ENCODE data around the gene HOXA5. TPM values are rescaled to one million over a fixed set of nuclear protein-coding genes. Genes with fewer than 3 reads are reported as not detected.

Gene HOXA5
- total and polyA plus RNA-seq, 2 donors: 0.24 to 0.43 TPM

DNA sequence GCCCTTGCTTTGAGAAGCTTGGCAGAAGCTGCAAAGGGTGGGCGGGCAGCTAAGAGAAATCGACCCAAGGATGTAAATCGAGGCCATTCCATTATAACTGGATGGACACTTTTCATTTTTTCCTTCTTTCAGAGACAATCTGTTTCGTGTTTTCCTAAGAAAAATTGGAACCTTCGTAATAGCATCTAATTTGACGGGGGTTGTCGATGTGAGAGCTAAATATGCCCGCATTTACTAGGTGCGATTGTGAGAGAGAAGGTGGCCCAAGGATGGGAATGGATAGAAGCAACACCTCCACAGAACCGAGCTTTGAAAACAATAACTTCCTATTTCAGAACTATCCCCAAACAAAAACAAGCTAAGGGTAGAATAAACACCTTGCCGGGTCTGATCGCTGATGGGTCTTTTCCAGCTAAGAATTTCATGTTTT, 12.1 kb downstream of the HOXA5 start:
- H3K27ac ChIP-seq (ENCODE audit: low read depth in 1 of 2, low read length in 1 of 2): no peak overlapping the region
- no peaks in the 10 kb centered on the region for H3K36me3 ChIP-seq (ENCODE audit: control insufficient read depth in 2 of 2, insufficient read depth in 2 of 2, low read length in 1 of 2)
- H3K4me3 ChIP-seq (ENCODE audit: low read length in 2 of 2): peak overlapping the region; percentile 60 to 88
- peaks cover 0 to 7% of the 10 kb centered on the region in 2 donors for H3K9me3 ChIP-seq (ENCODE audit: control insufficient read depth in 2 of 2, insufficient read depth in 1 of 2, low read length in 1 of 2)
- peaks cover 5 to 16% of the 10 kb centered on the region in 2 donors for H3K4me1 ChIP-seq (ENCODE audit: control insufficient read depth in 2 of 2, insufficient read depth in 2 of 2, low read length in 2 of 2)
- H3K27me3 ChIP-seq (ENCODE audit: control insufficient read depth in 2 of 2, insufficient read depth in 1 of 2, low read length in 1 of 2): peaks cover 2 to 46% of the 10 kb centered on the region in 2 donors
- WGBS: 76% methylated on average over 12 of the region's 12 CpGs
- DNase-seq (ENCODE audit: low read depth in 6 of 9, low spot score in 9 of 9): no peak

DNA sequence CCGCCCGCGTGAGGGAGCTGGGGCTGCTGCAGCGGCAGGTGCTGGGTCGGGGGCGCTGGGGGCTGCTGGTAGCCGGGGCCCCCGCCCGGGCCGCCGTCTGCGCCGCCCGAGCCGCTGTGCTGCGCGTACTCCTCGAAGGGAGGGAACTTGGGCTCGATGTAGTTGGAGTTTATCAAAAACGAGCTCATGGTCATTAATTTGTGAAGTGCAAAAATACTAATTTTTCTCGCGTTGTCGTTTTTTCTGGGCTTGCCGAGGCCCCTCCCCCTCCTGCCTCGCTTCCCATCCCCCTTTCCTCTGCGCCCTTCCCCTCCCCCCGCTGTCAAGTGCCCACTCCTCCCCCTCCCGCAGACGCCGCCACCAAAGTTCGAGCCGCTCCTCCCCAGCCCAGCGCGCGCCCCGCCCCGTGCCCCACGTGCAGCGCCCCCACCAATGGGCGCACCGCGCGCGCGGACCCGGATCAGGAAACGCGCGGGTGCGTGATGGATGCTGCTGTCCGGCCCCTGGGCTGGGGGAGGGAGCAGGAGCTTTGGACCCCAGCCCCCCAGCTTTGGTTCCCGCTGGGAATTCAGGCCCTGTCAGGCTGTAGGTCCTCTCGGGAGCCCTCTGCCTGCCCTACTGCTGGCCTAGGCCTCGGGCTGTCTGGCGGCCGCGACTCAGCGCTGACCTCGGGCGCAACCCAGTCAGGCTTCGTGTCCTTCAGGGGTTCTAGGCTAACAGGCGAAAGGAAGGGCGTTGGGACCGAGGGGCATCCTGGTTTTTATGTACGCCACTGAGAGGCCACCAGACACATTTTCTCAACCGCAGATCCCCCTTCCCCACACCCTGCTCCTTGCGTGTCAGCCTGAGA, 12.7 kb downstream of the HOXA5 start, which contains the start of gene HOXA4:
Gene HOXA4 (minus strand): TSS at position 218 of the 850 bp plus-strand sequence. CDS start 24 bp downstream, at position 194.
- peaks cover 0 to 7% of the 10 kb centered on the region in 2 donors for H3K9me3 ChIP-seq (ENCODE audit: control insufficient read depth in 2 of 2, insufficient read depth in 1 of 2, low read length in 1 of 2)
- peaks cover 4 to 10% of the 10 kb centered on the region in 2 donors for H3K4me1 ChIP-seq (ENCODE audit: control insufficient read depth in 2 of 2, insufficient read depth in 2 of 2, low read length in 2 of 2)
- H3K27ac ChIP-seq (ENCODE audit: low read depth in 1 of 2, low read length in 1 of 2): peak within 1 kb of the TSS; percentile 56 to 76
- 38% methylated on average over 67 of the region's 67 CpGs for WGBS
- peak within 1 kb of the TSS; percentile 60 to 88 for H3K4me3 ChIP-seq (ENCODE audit: low read length in 2 of 2)
- peak; percentile 49 to 95 (median 87) for DNase-seq (ENCODE audit: low read depth in 6 of 9, low spot score in 9 of 9)
- H3K27me3 ChIP-seq (ENCODE audit: control insufficient read depth in 2 of 2, insufficient read depth in 1 of 2, low read length in 1 of 2): peaks cover 2 to 40% of the 10 kb centered on the region in 2 donors
- no peaks in the 10 kb centered on the region for H3K36me3 ChIP-seq (ENCODE audit: control insufficient read depth in 2 of 2, insufficient read depth in 2 of 2, low read length in 1 of 2)

DNA sequence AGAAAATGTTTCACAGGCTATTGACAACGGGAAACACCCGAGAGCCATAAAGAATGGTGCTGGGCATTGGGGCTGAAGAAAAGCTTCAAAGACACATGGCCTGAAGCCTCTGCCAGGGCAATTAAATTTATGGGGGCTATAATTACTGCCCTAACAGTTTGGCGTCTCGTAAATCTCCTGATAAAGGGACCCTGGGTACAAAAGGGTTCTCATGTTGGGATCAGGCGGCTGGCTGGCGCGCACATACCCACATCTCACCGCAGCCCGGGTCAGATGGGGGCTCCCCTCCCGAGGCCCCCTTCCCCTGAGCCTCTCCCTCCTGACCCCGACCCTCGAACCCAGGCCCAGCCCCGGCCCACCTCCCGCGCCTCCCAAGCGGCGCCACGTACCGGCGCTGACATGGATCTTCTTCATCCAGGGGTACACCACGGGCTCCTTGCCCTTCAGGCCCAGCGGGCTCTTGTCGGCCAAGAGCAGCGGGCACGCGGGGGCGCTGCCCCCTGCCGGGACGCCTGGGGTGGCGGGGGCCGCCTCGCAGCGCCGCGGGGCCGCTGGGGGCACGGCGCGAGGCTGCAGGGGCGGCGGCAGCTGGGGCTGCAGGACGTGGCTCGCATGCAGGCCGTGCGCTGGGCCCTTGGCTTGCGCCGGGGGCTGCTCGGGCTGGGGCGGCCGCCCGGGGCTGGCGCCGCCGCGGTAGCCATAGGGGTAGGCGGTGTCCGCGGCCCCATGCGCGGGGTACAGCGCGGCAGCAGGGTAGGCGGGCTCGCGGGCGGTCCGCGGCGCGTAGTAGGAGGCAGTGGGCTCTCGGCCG, 13.5 kb downstream of the HOXA5 start:
- Histone ChIP-seq H3K27ac (ENCODE audit: low read depth in 1 of 2, low read length in 1 of 2) (peak overlapping the region in 1 of 2 donors; percentile 72), H3K9me3 (ENCODE audit: control insufficient read depth in 2 of 2, insufficient read depth in 1 of 2, low read length in 1 of 2) (peaks cover 0 to 7% of the 10 kb centered on the region in 2 donors), H3K27me3 (ENCODE audit: control insufficient read depth in 2 of 2, insufficient read depth in 1 of 2, low read length in 1 of 2) (peaks cover 2 to 42% of the 10 kb centered on the region in 2 donors), H3K36me3 (ENCODE audit: control insufficient read depth in 2 of 2, insufficient read depth in 2 of 2, low read length in 1 of 2) (no peaks in the 10 kb centered on the region), H3K4me3 (ENCODE audit: low read length in 2 of 2) (peak overlapping the region; percentile 60 to 88), H3K4me1 (ENCODE audit: control insufficient read depth in 2 of 2, insufficient read depth in 2 of 2, low read length in 2 of 2) (peaks cover 0 to 12% of the 10 kb centered on the region in 2 donors)
- peak in 3 of 9 donors; percentile 39 to 56 (median 47) for DNase-seq (ENCODE audit: low read depth in 6 of 9, low spot score in 9 of 9)
- WGBS: 74% methylated on average over 72 of the region's 72 CpGs

DNA sequence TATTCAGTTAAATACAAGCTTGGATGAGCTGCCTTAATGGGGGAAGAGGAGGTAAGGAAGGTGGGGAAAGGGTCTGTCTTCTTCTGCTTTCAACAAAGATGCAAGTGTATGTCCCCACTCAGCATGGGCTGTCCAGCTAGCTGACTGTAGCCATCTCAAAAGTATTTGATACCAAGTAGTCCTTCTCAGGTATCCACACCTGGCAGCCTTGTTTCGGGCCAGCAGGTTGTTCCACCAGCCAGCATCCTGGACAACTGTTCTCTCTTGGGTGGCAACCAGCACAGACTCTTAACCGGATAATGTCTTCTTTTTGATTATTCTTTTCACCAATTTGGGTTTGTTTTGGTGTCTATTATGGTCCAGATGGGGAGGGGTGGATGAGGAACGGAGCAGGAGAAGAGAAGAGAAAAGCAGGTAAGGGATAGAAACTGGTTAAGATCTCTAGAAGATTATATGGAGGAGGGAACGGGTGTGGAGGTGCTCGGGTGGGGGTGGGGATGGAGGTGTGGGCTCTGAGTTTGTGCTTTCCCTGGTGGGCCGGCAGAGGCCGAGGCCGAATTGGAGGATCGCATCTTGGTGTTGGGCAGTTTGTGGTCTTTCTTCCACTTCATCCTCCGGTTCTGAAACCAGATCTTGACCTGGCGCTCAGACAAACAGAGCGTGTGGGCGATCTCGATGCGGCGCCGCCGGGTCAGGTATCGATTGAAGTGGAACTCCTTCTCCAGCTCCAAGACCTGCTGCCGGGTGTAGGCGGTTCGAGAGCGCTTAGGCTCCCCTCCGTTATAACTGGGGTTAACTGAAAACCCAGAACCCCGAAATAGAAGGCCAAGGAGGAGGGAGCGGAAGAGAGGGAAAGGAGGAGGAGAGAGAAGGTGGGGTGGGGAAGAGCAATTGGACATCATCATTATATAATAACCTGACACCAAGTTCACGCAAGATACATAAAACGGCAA, 14.4 kb downstream of the HOXA5 start:
- H3K4me1 ChIP-seq (ENCODE audit: control insufficient read depth in 2 of 2, insufficient read depth in 2 of 2, low read length in 2 of 2): peaks cover 0 to 12% of the 10 kb centered on the region in 2 donors

DNA sequence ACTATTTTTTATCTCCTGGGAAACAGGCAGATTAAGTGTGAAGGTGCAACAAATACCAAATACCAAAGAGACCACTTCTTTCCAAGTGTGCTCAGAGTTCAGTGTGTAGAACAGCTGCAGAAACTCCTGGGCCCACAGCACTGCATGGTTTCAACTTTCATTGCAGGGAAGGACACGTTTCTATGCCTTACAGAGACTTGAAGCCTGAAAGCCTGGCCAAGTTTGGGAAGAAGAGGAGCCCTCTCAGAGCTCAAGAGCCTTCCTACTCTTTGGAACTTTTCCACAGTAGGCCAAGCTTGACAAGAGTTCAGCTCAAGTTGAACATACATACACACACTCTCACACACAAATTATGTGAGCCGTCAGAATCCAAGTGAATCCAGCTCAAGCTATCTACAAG, 15.4 kb downstream of the HOXA5 start:
- peaks cover 0 to 42% of the 10 kb centered on the region in 2 donors for H3K27me3 ChIP-seq (ENCODE audit: control insufficient read depth in 2 of 2, insufficient read depth in 1 of 2, low read length in 1 of 2)
- no peaks in the 10 kb centered on the region for H3K36me3 ChIP-seq (ENCODE audit: control insufficient read depth in 2 of 2, insufficient read depth in 2 of 2, low read length in 1 of 2)
- H3K9me3 ChIP-seq (ENCODE audit: control insufficient read depth in 2 of 2, insufficient read depth in 1 of 2, low read length in 1 of 2): peaks cover 0 to 7% of the 10 kb centered on the region in 2 donors
- H3K4me1 ChIP-seq (ENCODE audit: control insufficient read depth in 2 of 2, insufficient read depth in 2 of 2, low read length in 2 of 2): peaks cover 0 to 12% of the 10 kb centered on the region in 2 donors
- H3K27ac ChIP-seq (ENCODE audit: low read depth in 1 of 2, low read length in 1 of 2): no peak overlapping the region
- DNase-seq (ENCODE audit: low read depth in 6 of 9, low spot score in 9 of 9): no peak
- H3K4me3 ChIP-seq (ENCODE audit: low read length in 2 of 2): no peak overlapping the region
- 90% methylated on average over 2 of the region's 2 CpGs for WGBS

More for the DNA sequence above, 14.4 kb downstream of the HOXA5 start:
- Histone ChIP-seq H3K27me3 (ENCODE audit: control insufficient read depth in 2 of 2, insufficient read depth in 1 of 2, low read length in 1 of 2) (peaks cover 2 to 45% of the 10 kb centered on the region in 2 donors), H3K4me3 (ENCODE audit: low read length in 2 of 2) (no peak overlapping the region), H3K9me3 (ENCODE audit: control insufficient read depth in 2 of 2, insufficient read depth in 1 of 2, low read length in 1 of 2) (peaks cover 0 to 7% of the 10 kb centered on the region in 2 donors), H3K27ac (ENCODE audit: low read depth in 1 of 2, low read length in 1 of 2) (no peak overlapping the region), H3K36me3 (ENCODE audit: control insufficient read depth in 2 of 2, insufficient read depth in 2 of 2, low read length in 1 of 2) (no peaks in the 10 kb centered on the region)
- DNase-seq (ENCODE audit: low read depth in 6 of 9, low spot score in 9 of 9): no peak
- WGBS: 96% methylated on average over 28 of the region's 28 CpGs

DNA sequence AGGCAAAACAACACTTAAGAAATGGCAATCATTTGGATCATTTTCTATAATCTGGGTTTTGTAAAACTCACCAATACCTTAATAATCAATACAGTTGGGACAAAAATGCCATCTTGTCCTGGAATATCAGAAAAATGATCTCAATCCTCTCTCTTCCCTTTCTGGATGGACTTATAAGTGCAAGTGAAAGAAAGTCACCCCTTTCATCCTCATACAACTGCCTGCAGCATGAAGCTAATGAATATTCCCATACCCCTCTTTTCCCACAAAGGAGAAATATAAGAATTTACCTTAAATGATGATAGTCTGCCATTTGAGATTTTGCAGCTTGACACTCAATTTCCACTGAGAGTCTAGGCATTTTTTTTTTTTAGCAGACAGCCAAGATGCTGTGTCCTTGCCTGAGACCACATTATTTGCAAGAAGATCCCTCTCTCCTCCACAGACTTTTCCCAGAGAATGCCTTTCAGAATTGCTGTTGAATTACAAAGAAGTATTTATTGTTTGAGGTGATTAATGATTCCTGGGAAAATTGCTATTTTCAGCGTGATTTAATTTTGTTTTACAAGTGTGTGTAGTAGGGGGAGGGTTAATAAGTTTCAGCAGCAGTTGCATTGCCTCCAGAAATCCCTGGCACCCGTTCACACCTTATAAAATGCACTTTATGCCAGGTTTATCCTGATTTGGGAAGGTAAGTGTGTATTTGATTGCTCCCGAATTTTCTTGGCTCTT, 16.7 kb downstream of the HOXA5 start:
- Histone ChIP-seq H3K9me3 (ENCODE audit: control insufficient read depth in 2 of 2, insufficient read depth in 1 of 2, low read length in 1 of 2) (peaks cover 0 to 7% of the 10 kb centered on the region in 2 donors), H3K36me3 (ENCODE audit: control insufficient read depth in 2 of 2, insufficient read depth in 2 of 2, low read length in 1 of 2) (no peaks in the 10 kb centered on the region), H3K4me3 (ENCODE audit: low read length in 2 of 2) (no peak overlapping the region), H3K4me1 (ENCODE audit: control insufficient read depth in 2 of 2, insufficient read depth in 2 of 2, low read length in 2 of 2) (peaks cover 0 to 12% of the 10 kb centered on the region in 2 donors), H3K27ac (ENCODE audit: low read depth in 1 of 2, low read length in 1 of 2) (no peak overlapping the region), H3K27me3 (ENCODE audit: control insufficient read depth in 2 of 2, insufficient read depth in 1 of 2, low read length in 1 of 2) (peaks cover 0 to 46% of the 10 kb centered on the region in 2 donors)
- 93% methylated on average over 3 of the region's 3 CpGs for WGBS
- DNase-seq (ENCODE audit: low read depth in 6 of 9, low spot score in 9 of 9): no peak

DNA sequence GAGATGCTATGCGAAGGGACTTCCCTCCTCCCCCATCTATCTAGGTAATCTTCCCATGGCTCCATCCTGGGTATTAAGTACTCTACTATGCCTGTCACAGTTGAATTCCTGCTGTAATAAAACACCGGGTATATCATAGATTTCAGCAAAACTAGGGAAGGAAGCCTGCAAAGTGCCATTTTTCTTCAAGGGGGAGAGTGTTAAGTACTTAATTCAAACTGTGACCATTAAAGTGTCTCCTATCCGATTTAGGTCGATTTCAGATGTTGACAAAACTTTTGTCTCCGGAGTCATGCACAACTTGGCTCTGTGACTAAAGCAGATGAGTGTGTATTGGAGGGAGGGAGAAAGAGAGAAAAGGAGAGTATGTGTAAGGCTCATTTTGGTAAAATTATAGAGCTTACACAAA, 17.5 kb downstream of the HOXA5 start:
- peak overlapping the region in 1 of 2 donors; percentile 21 for H3K27ac ChIP-seq (ENCODE audit: low read depth in 1 of 2, low read length in 1 of 2)
- peaks cover 0 to 7% of the 10 kb centered on the region in 2 donors for H3K9me3 ChIP-seq (ENCODE audit: control insufficient read depth in 2 of 2, insufficient read depth in 1 of 2, low read length in 1 of 2)
- H3K4me1 ChIP-seq (ENCODE audit: control insufficient read depth in 2 of 2, insufficient read depth in 2 of 2, low read length in 2 of 2): peaks cover 0 to 12% of the 10 kb centered on the region in 2 donors
- no peak overlapping the region for H3K4me3 ChIP-seq (ENCODE audit: low read length in 2 of 2)
- no peak for DNase-seq (ENCODE audit: low read depth in 6 of 9, low spot score in 9 of 9)
- H3K36me3 ChIP-seq (ENCODE audit: control insufficient read depth in 2 of 2, insufficient read depth in 2 of 2, low read length in 1 of 2): no peaks in the 10 kb centered on the region
- peaks cover 0 to 39% of the 10 kb centered on the region in 2 donors for H3K27me3 ChIP-seq (ENCODE audit: control insufficient read depth in 2 of 2, insufficient read depth in 1 of 2, low read length in 1 of 2)
- 86% methylated on average over 5 of the region's 5 CpGs for WGBS

All from thymus (tissue), 11 donors.